Activated CD8-positive, alpha-beta T cell treated with anti-CD3 and anti-CD28 coated beads, Interleukin-2, amount 10 ng/mL, durations not matched to agents 7 days and 5 days (primary cell): Measurements from ENCODE around the gene HCFC1R1. TPM values are rescaled to one million over a fixed set of nuclear protein-coding genes. Genes with fewer than 3 reads are reported as not detected.

ENCODE experiments used
- ATAC-seq: fragments of 150-1000 bp; cut with Tn5 transposase; one replicate; pipeline ENCODE4 v1.10.0; 2021; ENCODE audit warnings: moderate library complexity
- CTCF ChIA-PET: fragments of 350-600 bp; sonication (Branson Sonifier 250); formaldehyde crosslinking; loops from one replicate; lab custom pipeline; 2021; ENCODE audit warnings: antibody characterized with exemption; lab: Charles Lee
- POLR2A ChIA-PET: fragments of 350-600 bp; sonication (Branson Sonifier 250); formaldehyde crosslinking; loops from one replicate; lab custom pipeline; 2021; ENCODE audit warnings: antibody characterized with exemption; lab: Charles Lee
- DNase-seq: peaks from one replicate; pipeline ENCODE4 v3.0.0-alpha.2; 2020
- H3K27ac Mint-ChIP-seq: one replicate; pipeline ENCODE4 v1.8.0; 2021; ENCODE audit warnings: mild to moderate bottlenecking, mixed read lengths
- H3K27me3 Mint-ChIP-seq: one replicate; pipeline ENCODE4 v1.8.0; 2021; ENCODE audit warnings: low read depth, mixed read lengths
- H3K36me3 Mint-ChIP-seq: one replicate; pipeline ENCODE4 v1.8.0; 2021; ENCODE audit warnings: low read depth, mixed read lengths
- H3K4me1 Mint-ChIP-seq: one replicate; pipeline ENCODE4 v1.8.0; 2021; ENCODE audit warnings: low read depth, mixed read lengths
- H3K4me3 Mint-ChIP-seq: one replicate; pipeline ENCODE4 v1.8.0; 2021; ENCODE audit warnings: mild to moderate bottlenecking, mixed read lengths
- H3K9me3 Mint-ChIP-seq: one replicate; pipeline ENCODE4 v1.8.0; 2022; ENCODE audit warnings: mixed read lengths; ENCODE audit not compliant: insufficient read depth
- total RNA-seq, 2 experiments: library from RNA; stranded (reverse); gene quantifications; one replicate each; pipeline ENCODE4 v1.2.3, GENCODE V29; 2021

The HCFC1R1 gene
- total RNA-seq, 2 experiments from 2014 or later, result 41.0 to 41.7 TPM

- POLR2A ChIA-PET, result interaction anchor here (0.7 to 4.9 kb wide), 4 partner anchors 9 to 97 kb away, joined by 3 to 20 read pairs (median 4); partner anchors contain the start of genes HCFC1R1, MMP25, THOC6 and TNFRSF12A
- peaks cover 59% of the 10 kb centered on the region for H3K27me3 Mint-ChIP-seq
These were observed 8.9 kb upstream of the HCFC1R1 start for GRCh38 chr16:3032624-3033023.

GRCh38 chr16:3030222-3031212, 6.8 kb upstream of the HCFC1R1 start:
- peaks cover 15% of the 10 kb centered on the region for H3K36me3 Mint-ChIP-seq
- peak overlapping the region; percentile 65 for H3K4me3 Mint-ChIP-seq
- no peak for ATAC-seq

More at GRCh38 chr16:3032624-3033023, 8.9 kb upstream of the HCFC1R1 start:
- H3K36me3 Mint-ChIP-seq, result no peaks in the 10 kb centered on the region
- CTCF ChIA-PET, result interaction anchor here (1.2 to 10.4 kb wide), 11 partner anchors 11 to 133 kb away, joined by 3 to 270 read pairs (median 17); partner anchors contain the start of genes BICDL2, CLDN6, CLDN9 and HCFC1R1
- no peak overlapping the region for H3K27ac Mint-ChIP-seq
- H3K9me3 Mint-ChIP-seq, result no peaks in the 10 kb centered on the region
- H3K4me3 Mint-ChIP-seq, result no peak overlapping the region
- H3K4me1 Mint-ChIP-seq, result peaks cover 44% of the 10 kb centered on the region
- ATAC-seq (no peak), DNase-seq (no peak)

GRCh38 chr16:3029491-3030221, 5.9 kb upstream of the HCFC1R1 start:
- peaks cover 18% of the 10 kb centered on the region for H3K36me3 Mint-ChIP-seq
- POLR2A ChIA-PET, result interaction anchor here (0.6 to 1.6 kb wide), 5 partner anchors 12 to 267 kb away, joined by 3 to 11 read pairs (median 4); partner anchors contain the start of gene PKMYT1
- H3K4me1 Mint-ChIP-seq, result peaks cover 44% of the 10 kb centered on the region
- CTCF ChIA-PET, result interaction anchor here (0.6 to 10.4 kb wide), 13 partner anchors 9 to 136 kb away, joined by 3 to 270 read pairs (median 10); partner anchors contain the start of genes BICDL2, CLDN6, HCFC1R1 and IL32
- H3K27ac Mint-ChIP-seq, result peak overlapping the region; percentile 65
- ATAC-seq (peak; percentile 58), DNase-seq (peak; percentile 68)
- peaks cover 39% of the 10 kb centered on the region for H3K27me3 Mint-ChIP-seq
- no peaks in the 10 kb centered on the region for H3K9me3 Mint-ChIP-seq
- H3K4me3 Mint-ChIP-seq, result peak overlapping the region; percentile 65

More at GRCh38 chr16:3030222-3031212, 6.8 kb upstream of the HCFC1R1 start:
- DNase-seq, result no peak
- no peaks in the 10 kb centered on the region for H3K9me3 Mint-ChIP-seq
- ChIA-PET POLR2A (interaction anchor here (1.1 to 1.6 kb wide), 7 partner anchors 12 to 50 kb away, joined by 3 to 15 read pairs (median 4); partner anchors contain the start of gene PKMYT1), CTCF (interaction anchor here (0.6 to 10.4 kb wide), 19 partner anchors 9 to 138 kb away, joined by 3 to 270 read pairs (median 7); partner anchors contain the start of genes BICDL2, CLDN6, HCFC1R1 and IL32)
- no peak overlapping the region for H3K27ac Mint-ChIP-seq
- H3K27me3 Mint-ChIP-seq, result peaks cover 46% of the 10 kb centered on the region
- peaks cover 40% of the 10 kb centered on the region for H3K4me1 Mint-ChIP-seq

GRCh38 chr16:3028716-3029319, 5.1 kb upstream of the HCFC1R1 start:
- POLR2A ChIA-PET, result interaction anchor here (0.9 to 1.6 kb wide), 4 partner anchors 14 to 48 kb away, joined by 3 to 11 read pairs (median 4); partner anchors contain the start of gene PKMYT1
- CTCF ChIA-PET, result interaction anchor here (1.0 to 10.4 kb wide), 31 partner anchors 8 to 254 kb away, joined by 3 to 270 read pairs (median 6); partner anchors contain the start of genes BICDL2, CLDN6, CLDN9 and HCFC1R1
- H3K9me3 Mint-ChIP-seq, result no peaks in the 10 kb centered on the region
- H3K36me3 Mint-ChIP-seq, result peaks cover 20% of the 10 kb centered on the region
- no peak for ATAC-seq
- no peak for DNase-seq
- H3K27ac Mint-ChIP-seq, result peak overlapping the region; percentile 49
- H3K4me1 Mint-ChIP-seq, result peaks cover 48% of the 10 kb centered on the region
- peaks cover 31% of the 10 kb centered on the region for H3K27me3 Mint-ChIP-seq
- H3K4me3 Mint-ChIP-seq, result peak overlapping the region; percentile 61

GRCh38 chr16:3027983-3028715, 4.4 kb upstream of the HCFC1R1 start:
- CTCF ChIA-PET, result interaction anchor here (0.7 to 10.4 kb wide), 30 partner anchors 7 to 255 kb away, joined by 3 to 270 read pairs (median 6); partner anchors contain the start of genes BICDL2, CLDN6, CLDN9 and HCFC1R1
- H3K27ac Mint-ChIP-seq, result peak overlapping the region; percentile 63
- peaks cover 20% of the 10 kb centered on the region for H3K36me3 Mint-ChIP-seq
- peaks cover 25% of the 10 kb centered on the region for H3K27me3 Mint-ChIP-seq
- ATAC-seq (peak; percentile 46), DNase-seq (peak; percentile 90)
- H3K4me3 Mint-ChIP-seq, result peak overlapping the region; percentile 61
- peaks cover 50% of the 10 kb centered on the region for H3K4me1 Mint-ChIP-seq
- no peaks in the 10 kb centered on the region for H3K9me3 Mint-ChIP-seq
- POLR2A ChIA-PET, result interaction anchor here (0.6 to 1.2 kb wide), 7 partner anchors 14 to 1328 kb away, joined by 3 to 4 read pairs (median 3); no protein-coding TSS in a partner anchor

GRCh38 chr16:3027489-3027795, 3.7 kb upstream of the HCFC1R1 start:
- peaks cover 54% of the 10 kb centered on the region for H3K4me1 Mint-ChIP-seq
- ChIA-PET POLR2A (interaction anchor here (1.0 to 1.2 kb wide), 3 partner anchors 15 to 84 kb away, joined by 3 to 4 read pairs (median 3); no protein-coding TSS in a partner anchor), CTCF (interaction anchor here (0.7 to 10.4 kb wide), 23 partner anchors 6 to 255 kb away, joined by 3 to 270 read pairs (median 9); partner anchors contain the start of genes BICDL2, CLDN6, CLDN9 and HCFC1R1)
- peaks cover 23% of the 10 kb centered on the region for H3K36me3 Mint-ChIP-seq
- H3K9me3 Mint-ChIP-seq, result no peaks in the 10 kb centered on the region
- DNase-seq, result no peak
- peaks cover 17% of the 10 kb centered on the region for H3K27me3 Mint-ChIP-seq
- no peak overlapping the region for H3K4me3 Mint-ChIP-seq
- ATAC-seq, result no peak
- H3K27ac Mint-ChIP-seq, result no peak overlapping the region

- peaks cover 25% of the 10 kb centered on the region for H3K36me3 Mint-ChIP-seq
- DNase-seq, result no peak
- no peak overlapping the region for H3K27ac Mint-ChIP-seq
- no peak overlapping the region for H3K4me3 Mint-ChIP-seq
- H3K9me3 Mint-ChIP-seq, result no peaks in the 10 kb centered on the region
- no peak for ATAC-seq
- CTCF ChIA-PET, result interaction anchor here (1.3 to 10.4 kb wide), 12 partner anchors 15 to 146 kb away, joined by 4 to 270 read pairs (median 10); partner anchors contain the start of genes BICDL2, CLDN9, MMP25 and PKMYT1
- H3K4me1 Mint-ChIP-seq, result peaks cover 60% of the 10 kb centered on the region
- POLR2A ChIA-PET, result interaction anchor here (1.0 kb wide), 1 partner anchor 23 kb away, joined by 4 read pairs; no protein-coding TSS in a partner anchor
- peaks cover 15% of the 10 kb centered on the region for H3K27me3 Mint-ChIP-seq
These were observed 3.1 kb upstream of the HCFC1R1 start for GRCh38 chr16:3026609-3027488.

GRCh38 chr16:3026003-3026378, 2.2 kb upstream of the HCFC1R1 start:
- DNase-seq, result no peak
- Mint-ChIP-seq H3K27me3 (peaks cover 13% of the 10 kb centered on the region), H3K4me1 (peaks cover 65% of the 10 kb centered on the region), H3K36me3 (peaks cover 25% of the 10 kb centered on the region), H3K9me3 (no peaks in the 10 kb centered on the region), H3K27ac (no peak overlapping the region), H3K4me3 (no peak overlapping the region)
- POLR2A ChIA-PET, result no interaction called here
- ATAC-seq, result no peak
- CTCF ChIA-PET, result interaction anchor here (1.1 to 10.4 kb wide), 4 partner anchors 10 to 103 kb away, joined by 3 to 270 read pairs (median 186); partner anchors contain the start of genes BICDL2 and MMP25
